ENCODE measurements around the gene SLC12A4. TPM values are rescaled to one million over a fixed set of nuclear protein-coding genes. Genes with fewer than 3 reads are reported as not detected.

SLC12A4 gene
- total and polyA plus RNA-seq, 2 experiments from 2014 or later = 19.9 to 53.0 TPM

DNA sequence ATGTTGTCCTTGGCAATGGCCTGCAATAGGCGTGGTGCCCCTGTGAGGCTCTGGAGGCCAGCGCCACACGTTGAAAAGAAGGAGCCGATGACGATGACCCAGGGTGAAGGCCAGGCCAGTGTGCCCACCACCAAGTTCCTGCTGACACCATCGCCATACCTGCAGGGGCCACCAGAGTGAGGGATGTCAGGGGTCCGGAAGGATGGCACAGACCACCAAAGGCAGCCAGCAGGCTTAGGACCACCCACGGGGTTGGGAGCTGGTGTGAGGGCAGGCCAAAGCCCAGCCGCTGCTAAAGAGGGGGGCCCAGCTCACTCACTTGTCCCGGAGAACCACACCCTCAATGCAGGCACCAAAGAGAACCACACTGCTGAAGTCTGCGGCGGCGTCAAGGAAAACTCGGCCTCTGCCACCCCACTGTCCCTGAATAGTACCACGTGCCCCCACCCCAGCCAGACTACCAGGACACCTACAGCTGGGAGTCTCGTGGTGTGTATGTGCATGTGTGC is 18.0 kb downstream of the SLC12A4 start:
- H3K27me3 Mint-ChIP-seq (ENCODE audit: insufficient read depth, low read depth, poor library complexity) = peaks cover 4% of the 10 kb centered on the region
- H3K36me3 Mint-ChIP-seq (ENCODE audit: low read depth) = peaks cover 48% of the 10 kb centered on the region
- no peaks in the 10 kb centered on the region for H3K4me1 ChIP-seq (ENCODE audit: insufficient read depth)
- peaks cover 13% of the 10 kb centered on the region; the same call in 1 of the 2 replicates for H3K36me3 ChIP-seq (ENCODE audit: insufficient read depth)
- H3K4me3 ChIP-seq = no peak overlapping the region
- H3K9me2 ChIP-seq (ENCODE audit: insufficient read depth) = no peaks in the 10 kb centered on the region
- ATAC-seq (no peak), DNase-seq (ENCODE audit: low spot score) (no peak)
- no peaks in the 10 kb centered on the region for H3K79me2 ChIP-seq (replicated peaks; ENCODE audit: insufficient read depth)
- H3K4me1 Mint-ChIP-seq = no peaks in the 10 kb centered on the region
- no peaks in the 10 kb centered on the region for H3K9me3 Mint-ChIP-seq
- H3K27ac Mint-ChIP-seq = no peak overlapping the region
- TF ChIP-seq EZH2phosphoT487 (IDR thresholded peaks at IDR 0.05; ENCODE audit: unreplicated experiment) (no peak), JUNB (IDR thresholded peaks at IDR 0.05; ENCODE audit: unreplicated experiment) (no peak)
- H3K27me3 ChIP-seq (ENCODE audit: insufficient read depth) = no peaks in the 10 kb centered on the region
- H3K4me3 Mint-ChIP-seq = no peak overlapping the region
- no peak overlapping the region for H3K27ac ChIP-seq (ENCODE audit: low read depth)
- no peak overlapping the region for H2AFZ ChIP-seq
- H3K4me2 ChIP-seq = no peak overlapping the region
- H3F3A ChIP-seq (replicated peaks; ENCODE audit: low read depth) = no peaks in the 10 kb centered on the region
- H4K20me1 ChIP-seq (replicated peaks; ENCODE audit: insufficient read depth) = no peaks in the 10 kb centered on the region

DNA sequence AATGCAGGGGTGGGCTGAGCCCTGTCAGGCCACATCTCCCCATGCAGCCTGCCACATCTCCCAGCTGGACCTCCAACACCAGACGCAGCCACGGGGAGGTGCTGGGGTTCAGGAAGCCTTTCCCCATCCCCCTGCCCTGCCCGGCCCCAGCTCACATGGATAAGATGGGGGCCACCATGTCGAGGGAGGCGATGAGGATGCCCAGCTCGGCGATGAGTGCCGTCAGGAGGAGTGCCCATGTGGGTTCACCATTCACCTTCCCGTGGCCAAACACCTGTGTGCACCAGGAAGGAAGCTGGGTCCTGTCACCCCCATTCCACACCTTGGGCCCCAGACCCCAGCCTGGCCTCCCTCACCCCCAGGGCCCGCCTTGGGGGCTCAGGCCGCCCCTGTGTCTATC is 18.8 kb downstream of the SLC12A4 start:
- Histone ChIP-seq H3K79me2 (replicated peaks; ENCODE audit: insufficient read depth) (no peaks in the 10 kb centered on the region), H2AFZ (no peak overlapping the region), H3K27ac (ENCODE audit: low read depth) (no peak overlapping the region), H3F3A (replicated peaks; ENCODE audit: low read depth) (no peaks in the 10 kb centered on the region), H3K4me2 (no peak overlapping the region), H3K4me1 (ENCODE audit: insufficient read depth) (no peaks in the 10 kb centered on the region), H4K20me1 (replicated peaks; ENCODE audit: insufficient read depth) (no peaks in the 10 kb centered on the region), H3K36me3 (ENCODE audit: insufficient read depth) (peaks cover 13% of the 10 kb centered on the region; the same call in 1 of the 2 replicates), H3K4me3 (no peak overlapping the region), H3K27me3 (ENCODE audit: insufficient read depth) (no peaks in the 10 kb centered on the region), H3K9me2 (ENCODE audit: insufficient read depth) (no peaks in the 10 kb centered on the region)
- no peak for TF ChIP-seq CREB1 (CRISPR knock-in tag; IDR thresholded peaks at IDR 0.05; ENCODE audit: low read depth)
- no peak for TF ChIP-seq ZNF462 (CRISPR knock-in tag; IDR thresholded peaks at IDR 0.05)
- no peak for TF ChIP-seq ZNF331 (CRISPR knock-in tag; IDR thresholded peaks at IDR 0.05; ENCODE audit: low read depth)
- TF ChIP-seq STAT1 (IDR thresholded peaks at IDR 0.05; ENCODE audit: unreplicated experiment) = no peak
- no peak for TF ChIP-seq POLR2AphosphoS5 (IDR thresholded peaks at IDR 0.05; ENCODE audit: low read depth)
- no peak for TF ChIP-seq JUNB (IDR thresholded peaks at IDR 0.05; ENCODE audit: unreplicated experiment)
- no peak for TF ChIP-seq REST (IDR thresholded peaks at IDR 0.05; ENCODE audit: unreplicated experiment)
- TF ChIP-seq ZNF114 (CRISPR knock-in tag; IDR thresholded peaks at IDR 0.05) = no peak
- Mint-ChIP-seq H3K36me3 (ENCODE audit: low read depth) (peaks cover 51% of the 10 kb centered on the region), H3K4me3 (no peak overlapping the region), H3K4me1 (no peaks in the 10 kb centered on the region), H3K27me3 (ENCODE audit: insufficient read depth, low read depth, poor library complexity) (peaks cover 4% of the 10 kb centered on the region), H3K27ac (no peak overlapping the region), H3K9me3 (no peaks in the 10 kb centered on the region)
- DNase-seq (ENCODE audit: low spot score) = no peak
- no peak for ATAC-seq
